Frontal cortex (tissue), 4 donors: ENCODE measurements around the gene CLCC1. TPM values are rescaled to one million over a fixed set of nuclear protein-coding genes. Genes with fewer than 3 reads are reported as not detected.

Experiments
- DNase-seq, 2 donors: peaks; one replicate each; pipeline ENCODE4 v3.0.0; 2012; ENCODE audit warnings: low spot score in 2 of 2
- FAIRE-seq: peaks from 2 replicates; lab custom pipeline; 2012; peaks lifted over from hg19 to GRCh38; lab: Jason Lieb, UNC
- small RNA-seq: library from RNA; depleted of rRNA; stranded (forward); fragments of <200 nt; gene quantifications from one replicate; pipeline ENCODE3, GENCODE V24; 2014
- total RNA-seq: library from RNA; depleted of rRNA; stranded (reverse); fragments of >200 nt; gene quantifications from one replicate; pipeline ENCODE4 v1.2.3, GENCODE V29; 2014
- donor health status: control.
- donor health status: control.
- donor health status: control.

CLCC1 gene
- total RNA-seq, 1 donor from 2014 or later, result 28.1 TPM

GRCh38 chr1:108925920-108926319, 37.4 kb downstream of the CLCC1 start:
- FAIRE-seq, result no peak
- DNase-seq, result no peak

- no peak for FAIRE-seq
Measured at GRCh38 chr1:108916788-108917187, 46.5 kb downstream of the CLCC1 start.

More at GRCh38 chr1:108916788-108917187, 46.5 kb downstream of the CLCC1 start:
- DNase-seq, result no peak

Small RNAs within 50 kb of the gene (small RNA-seq; reads per million reads assigned to genes)
- gene BX679664.2, result not detected

Other genes starting within 250 kb of the CLCC1 start
- gene STXBP3, start 216.8 kb downstream of the CLCC1 start, total RNA-seq, result 31.0 TPM
- 5.3 TPM for gene AKNAD1, start 106.4 kb downstream of the CLCC1 start, total RNA-seq
- 64.8 TPM for gene GPSM2, start 86.5 kb downstream of the CLCC1 start, total RNA-seq
- 277 TPM for gene WDR47, start 78.6 kb upstream of the CLCC1 start, total RNA-seq
- gene TAF13, start 112.5 kb upstream of the CLCC1 start, total RNA-seq, result 74.6 TPM
- 44.4 TPM for gene TMEM167B, start 127.3 kb upstream of the CLCC1 start, total RNA-seq
- gene ELAPOR1, start 150.6 kb upstream of the CLCC1 start, total RNA-seq, result 15.9 TPM